Ascending aorta (tissue), 2 donors: ENCODE data around the gene CELF1. TPM values are rescaled to one million over a fixed set of nuclear protein-coding genes. Genes with fewer than 3 reads are reported as not detected.

Experiments used
- DNase-seq, 2 donors: peaks; one replicate each; pipeline ENCODE4 v3.0.0-alpha.2; 2019; ENCODE audit warnings: low spot score in 2 of 2
- H3K27ac ChIP-seq, 2 donors: fragments of 200-600 bp; sonication (generic); one replicate each; pipeline ENCODE4 v1.5.1; 2016 to 2017; ENCODE audit warnings: mild to moderate bottlenecking in 1 of 2
- H3K27me3 ChIP-seq: fragments of 200-600 bp; sonication (generic); one replicate; pipeline ENCODE4 v1.5.1; 2017
- H3K36me3 ChIP-seq, 2 donors: fragments of 200-600 bp; sonication (generic); one replicate each; pipeline ENCODE4 v1.5.1; 2016
- H3K4me1 ChIP-seq, 2 donors: fragments of 200-600 bp; sonication (generic); one replicate each; pipeline ENCODE4 v1.5.1; 2016 to 2017; ENCODE audit warnings: mild to moderate bottlenecking in 1 of 2
- H3K4me3 ChIP-seq, 2 donors: fragments of 200-600 bp; sonication (generic); one replicate each; pipeline ENCODE4 v1.5.1; 2016 to 2017; ENCODE audit warnings: mild to moderate bottlenecking in 1 of 2
- H3K9me3 ChIP-seq, 2 donors: fragments of 200-600 bp; sonication (generic); one replicate each; pipeline ENCODE4 v1.5.1; 2016
- intact Hi-C: fragments of 100-400 bp; cut with DNase I; formaldehyde crosslinking; loops from one replicate; pipeline ENCODE4 v1.15.1; 2023
- total RNA-seq: library from RNA; depleted of rRNA; stranded (reverse); fragments of >200 nt; gene quantifications from one replicate; pipeline ENCODE4 v1.1.0, GENCODE V29; 2016
- TF ChIP-seq, protein P1 (sequence below), 3 experiments: fragments of 200-600 bp in 2 of 3; fragments of 450-650 bp in 1 of 3; sonication (generic) in 2 of 3; IDR thresholded peaks; one replicate each; pipeline ENCODE4 v1.5.1; 2016 to 2019; ENCODE audit warnings: antibody characterized with exemption in 3 of 3, mild to moderate bottlenecking in 1 of 3, moderate library complexity in 1 of 3

CELF1 gene
- total RNA-seq, 1 donor from 2014 or later = 68.9 TPM

DNA sequence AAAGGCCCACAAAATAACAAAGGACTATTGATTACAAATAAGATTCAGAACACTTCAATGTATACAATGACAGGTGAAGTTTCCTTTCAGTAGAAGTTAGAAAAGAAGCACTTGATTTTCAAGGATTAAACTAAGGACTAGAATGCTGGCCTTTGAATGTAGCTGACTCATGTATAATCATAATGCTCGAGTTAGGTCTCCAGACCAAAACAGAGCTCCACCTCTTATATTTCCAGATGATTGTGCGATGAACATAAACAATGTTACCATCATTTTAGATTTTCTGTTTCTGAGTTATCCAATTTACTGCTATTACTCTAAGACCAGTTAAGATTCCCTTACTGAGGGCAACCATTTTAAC, 63.6 kb downstream of the CELF1 start:
- Histone ChIP-seq H3K4me3 (no peak overlapping the region), H3K27me3 (no peaks in the 10 kb centered on the region), H3K4me1 (no peaks in the 10 kb centered on the region), H3K36me3 (peaks cover 38 to 43% of the 10 kb centered on the region in 2 donors), H3K9me3 (no peaks in the 10 kb centered on the region), H3K27ac (no peak overlapping the region)
- TF ChIP-seq, protein P1, sequence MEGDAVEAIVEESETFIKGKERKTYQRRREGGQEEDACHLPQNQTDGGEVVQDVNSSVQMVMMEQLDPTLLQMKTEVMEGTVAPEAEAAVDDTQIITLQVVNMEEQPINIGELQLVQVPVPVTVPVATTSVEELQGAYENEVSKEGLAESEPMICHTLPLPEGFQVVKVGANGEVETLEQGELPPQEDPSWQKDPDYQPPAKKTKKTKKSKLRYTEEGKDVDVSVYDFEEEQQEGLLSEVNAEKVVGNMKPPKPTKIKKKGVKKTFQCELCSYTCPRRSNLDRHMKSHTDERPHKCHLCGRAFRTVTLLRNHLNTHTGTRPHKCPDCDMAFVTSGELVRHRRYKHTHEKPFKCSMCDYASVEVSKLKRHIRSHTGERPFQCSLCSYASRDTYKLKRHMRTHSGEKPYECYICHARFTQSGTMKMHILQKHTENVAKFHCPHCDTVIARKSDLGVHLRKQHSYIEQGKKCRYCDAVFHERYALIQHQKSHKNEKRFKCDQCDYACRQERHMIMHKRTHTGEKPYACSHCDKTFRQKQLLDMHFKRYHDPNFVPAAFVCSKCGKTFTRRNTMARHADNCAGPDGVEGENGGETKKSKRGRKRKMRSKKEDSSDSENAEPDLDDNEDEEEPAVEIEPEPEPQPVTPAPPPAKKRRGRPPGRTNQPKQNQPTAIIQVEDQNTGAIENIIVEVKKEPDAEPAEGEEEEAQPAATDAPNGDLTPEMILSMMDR (IDR thresholded peaks at IDR 0.05) = no peak
- no peak for DNase-seq
- intact Hi-C loops = no loop called here

DNA sequence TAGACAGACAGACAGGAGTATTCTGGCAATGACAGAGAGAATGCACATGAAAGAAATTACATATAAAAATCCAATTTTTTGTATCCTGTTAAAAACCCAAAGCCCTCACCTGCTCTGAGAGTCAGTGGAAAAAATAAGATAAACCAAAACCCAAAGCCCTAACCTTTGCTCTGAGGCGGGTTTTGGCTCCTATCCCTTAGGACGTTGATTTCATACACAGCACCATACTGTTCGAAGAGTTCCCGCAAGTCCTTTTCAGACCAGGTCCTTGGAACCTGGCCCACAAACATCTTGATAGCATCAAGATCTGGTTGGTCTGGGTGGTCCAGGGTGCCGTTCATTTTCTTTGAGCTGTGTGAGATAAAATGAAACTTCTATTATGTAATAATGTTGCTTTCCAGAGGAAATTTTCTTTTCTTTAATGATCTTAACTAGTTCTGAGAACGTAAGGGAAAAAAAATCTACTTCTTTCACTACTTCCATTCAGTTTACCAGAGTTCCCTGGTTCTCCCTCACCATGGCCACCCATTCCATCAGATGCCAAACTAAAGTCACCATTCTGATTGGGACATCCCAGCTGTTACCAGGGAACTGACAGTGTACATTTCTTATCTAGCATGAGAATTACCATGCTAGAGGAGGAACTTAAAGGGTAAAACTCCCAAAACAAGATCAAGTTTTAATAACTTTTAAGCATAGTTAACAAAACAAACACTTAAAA, 64.1 kb downstream of the CELF1 start:
- peaks cover 44 to 48% of the 10 kb centered on the region in 2 donors for H3K36me3 ChIP-seq
- intact Hi-C loops = no loop called here

DNA sequence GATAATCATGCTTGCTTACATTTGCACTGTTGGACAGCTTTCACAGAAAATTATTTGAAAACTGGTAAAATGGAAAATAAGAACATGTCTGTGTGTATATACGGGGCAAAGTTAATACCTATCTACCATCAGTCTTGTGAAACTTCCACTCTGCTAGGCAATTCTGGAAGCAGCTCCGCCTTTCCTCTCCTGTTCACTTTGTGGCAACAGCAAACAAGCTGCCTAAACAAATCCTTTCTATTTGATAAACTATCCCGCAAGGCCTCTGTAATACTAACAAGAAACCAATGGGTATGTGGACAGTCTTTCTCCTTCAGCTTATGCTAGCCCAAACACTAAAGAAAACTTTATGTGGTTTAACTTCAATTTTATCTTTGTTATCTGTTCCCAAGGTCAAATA, 64.8 kb downstream of the CELF1 start:
- intact Hi-C loops = no loop called here
- TF ChIP-seq, protein P1 (IDR thresholded peaks at IDR 0.05) = no peak
- no peak for DNase-seq
- no peaks in the 10 kb centered on the region for H3K27me3 ChIP-seq
- no peak overlapping the region for H3K27ac ChIP-seq
- H3K36me3 ChIP-seq = peaks cover 51 to 55% of the 10 kb centered on the region in 2 donors
- H3K9me3 ChIP-seq = no peaks in the 10 kb centered on the region
- no peak overlapping the region for H3K4me3 ChIP-seq
- no peaks in the 10 kb centered on the region for H3K4me1 ChIP-seq

More for the DNA sequence above, 64.1 kb downstream of the CELF1 start:
- Histone ChIP-seq H3K4me1 (no peaks in the 10 kb centered on the region), H3K4me3 (no peak overlapping the region), H3K9me3 (no peaks in the 10 kb centered on the region), H3K27ac (no peak overlapping the region), H3K27me3 (no peaks in the 10 kb centered on the region)
- TF ChIP-seq, protein P1 (IDR thresholded peaks at IDR 0.05) = no peak
- DNase-seq = no peak

DNA sequence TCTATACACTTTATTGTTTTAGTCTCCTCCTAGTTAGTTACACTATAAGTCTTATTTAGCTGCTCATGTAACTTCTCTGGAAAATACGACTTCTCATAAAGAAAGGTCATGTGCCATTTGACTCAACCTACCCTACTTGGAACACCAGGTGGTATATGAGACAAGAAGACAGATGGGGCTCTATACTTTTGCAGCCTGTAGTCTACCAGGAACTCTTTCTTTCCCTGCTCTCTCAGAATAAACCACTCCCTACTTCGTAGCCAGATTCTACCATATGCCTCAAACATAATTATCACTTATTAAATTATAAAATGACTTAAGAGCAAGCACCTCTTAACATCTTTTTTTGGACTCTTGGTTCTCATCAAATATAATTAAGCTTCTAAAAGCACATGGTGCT, 65.5 kb downstream of the CELF1 start:
- no peaks in the 10 kb centered on the region for H3K9me3 ChIP-seq
- H3K4me3 ChIP-seq = no peak overlapping the region
- no peak for DNase-seq
- H3K27me3 ChIP-seq = no peaks in the 10 kb centered on the region
- intact Hi-C loops = no loop called here
- H3K27ac ChIP-seq = no peak overlapping the region
- H3K36me3 ChIP-seq = peaks cover 58 to 62% of the 10 kb centered on the region in 2 donors
- TF ChIP-seq, protein P1 (IDR thresholded peaks at IDR 0.05) = no peak
- H3K4me1 ChIP-seq = no peaks in the 10 kb centered on the region

DNA sequence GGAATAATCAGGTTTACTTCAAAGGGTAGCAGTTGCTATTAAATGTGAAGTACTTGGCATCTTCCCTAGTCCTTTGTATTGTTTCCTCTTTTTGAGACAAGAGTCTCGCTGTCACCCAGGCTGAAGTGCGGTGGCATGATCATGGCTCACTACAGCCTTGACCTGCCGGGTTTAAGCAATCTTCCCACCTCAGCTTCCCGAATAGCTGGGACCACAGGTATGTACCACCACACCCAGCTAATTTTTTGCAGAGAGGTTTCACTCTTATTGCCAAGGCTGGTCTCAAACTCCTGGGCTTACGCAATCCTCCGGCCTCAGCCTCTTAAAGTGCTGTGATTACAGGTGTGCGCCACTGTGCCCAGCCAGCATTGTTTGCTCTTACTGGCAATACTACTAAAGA, 67.8 kb downstream of the CELF1 start:
- intact Hi-C loops = no loop called here
- TF ChIP-seq, protein P1 (IDR thresholded peaks at IDR 0.05) = no peak
- no peaks in the 10 kb centered on the region for H3K4me1 ChIP-seq
- no peaks in the 10 kb centered on the region for H3K27me3 ChIP-seq
- peaks cover 72 to 83% of the 10 kb centered on the region in 2 donors for H3K36me3 ChIP-seq
- no peak for DNase-seq
- no peaks in the 10 kb centered on the region for H3K9me3 ChIP-seq
- no peak overlapping the region for H3K4me3 ChIP-seq
- no peak overlapping the region for H3K27ac ChIP-seq
